H1 (cell line): Measurements from ENCODE around the gene GIPC2. TPM values are rescaled to one million over a fixed set of nuclear protein-coding genes. Genes with fewer than 3 reads are reported as not detected.

Experiments used
- CTCF ChIA-PET: fragments of 300-600 bp; sonication (Branson Sonifier 250); formaldehyde crosslinking; loops from one replicate; lab custom pipeline; 2021; ENCODE audit not compliant: partially characterized antibody; lab: Charles Lee
- POLR2A ChIA-PET: fragments of 300-600 bp; sonication (Branson Sonifier 250); formaldehyde crosslinking; loops from one replicate; lab custom pipeline; 2021; ENCODE audit warnings: inconsistent platforms; ENCODE audit not compliant: partially characterized antibody; lab: Charles Lee
- DNase-seq, 2 experiments: peaks; one replicate each; pipeline versions ENCODE4 v3.0.0 to v3.0.0-alpha.2; 2010 to 2022; ENCODE audit warnings: low spot score in 2 of 2, low read depth in 1 of 2, mixed read lengths in 1 of 2
- FAIRE-seq: peaks from 2 replicates; lab custom pipeline; 2011; peaks lifted over from hg19 to GRCh38; lab: Jason Lieb, UNC
- H2AFZ ChIP-seq: 2 replicates; pipeline ENCODE4 v1.8.1; 2012; ENCODE audit warnings: low read length, inconsistent platforms
- H2AK5ac ChIP-seq: 2 replicates; pipeline ENCODE4 v1.6.1; 2013; ENCODE audit warnings: low read depth, low read length
- H2BK120ac ChIP-seq: replicated peaks from 2 replicates; pipeline ENCODE3; 2013; ENCODE audit warnings: low read depth, low read length, inconsistent platforms
- H2BK12ac ChIP-seq: 2 replicates; pipeline ENCODE4 v1.6.1; 2013; ENCODE audit warnings: low read depth, low read length
- H2BK15ac ChIP-seq: 2 replicates; pipeline ENCODE4 v1.6.1; 2013; ENCODE audit warnings: low read length
- H2BK20ac ChIP-seq: 2 replicates; pipeline ENCODE4 v1.6.1; 2013; ENCODE audit warnings: low read length
- H2BK5ac ChIP-seq: 2 replicates; pipeline ENCODE4 v1.6.1; 2013; ENCODE audit warnings: low read depth, low read length
- H3K14ac ChIP-seq: 2 replicates; pipeline ENCODE4 v1.6.1; 2013; ENCODE audit warnings: inconsistent platforms; ENCODE audit not compliant: insufficient read length
- H3K18ac ChIP-seq: 2 replicates; pipeline ENCODE4 v1.6.1; 2013; ENCODE audit warnings: low read length; ENCODE audit errors: extremely low read depth
- H3K23ac ChIP-seq: 2 replicates; pipeline ENCODE4 v1.6.1; 2013; ENCODE audit warnings: inconsistent platforms; ENCODE audit not compliant: insufficient read length
- H3K23me2 ChIP-seq: 2 replicates; pipeline ENCODE4 v1.6.1; 2013; ENCODE audit warnings: low read depth, low read length
- H3K27ac ChIP-seq: 2 replicates; pipeline ENCODE4 v1.6.1; 2011; ENCODE audit warnings: low read depth, low read length, inconsistent platforms
- H3K27me3 ChIP-seq, 4 experiments: replicated peaks in 1 of 4; 1 replicate in 1 of 4; 2 replicates in 3 of 4; pipeline versions ENCODE4 v1.6.1 to v1.8.1; 2011 to 2013; ENCODE audit warnings: low read length in 3 of 4, mild to moderate bottlenecking in 3 of 4, inconsistent platforms in 2 of 4, mixed read lengths in 2 of 4, moderate library complexity in 1 of 4; ENCODE audit not compliant: control insufficient read depth in 3 of 4, insufficient read depth in 3 of 4; ENCODE audit errors: extremely low read depth in 1 of 4
- H3K36me3 ChIP-seq, 4 experiments: 2 replicates each; pipeline versions ENCODE4 v1.6.1 to v1.8.1; 2011 to 2013; ENCODE audit warnings: mild to moderate bottlenecking in 4 of 4, low read length in 3 of 4, moderate library complexity in 2 of 4, control low read depth in 1 of 4, inconsistent platforms in 1 of 4; ENCODE audit not compliant: insufficient read depth in 4 of 4, control insufficient read depth in 2 of 4
- H3K4ac ChIP-seq: replicated peaks from 2 replicates; pipeline ENCODE3; 2013; ENCODE audit warnings: low read length, low read depth, mixed read lengths, inconsistent platforms; ENCODE audit not compliant: insufficient read length
- H3K4me1 ChIP-seq, 4 experiments: replicated peaks in 1 of 4; 1 replicate in 1 of 4; 2 replicates in 3 of 4; pipeline versions ENCODE4 v1.6.1 to v1.8.1; 2011 to 2013; ENCODE audit warnings: low read length in 3 of 4, inconsistent platforms in 2 of 4, mixed read lengths in 1 of 4; ENCODE audit not compliant: insufficient read depth in 4 of 4, control insufficient read depth in 3 of 4
- H3K4me2 ChIP-seq, 2 experiments: 2 replicates each; pipeline versions ENCODE4 v1.6.1 to v1.8.1; 2011 to 2013; ENCODE audit warnings: low read depth in 2 of 2, low read length in 2 of 2, control low read depth in 1 of 2, inconsistent platforms in 1 of 2, mild to moderate bottlenecking in 1 of 2; ENCODE audit not compliant: insufficient read depth in 1 of 2
- H3K4me3 ChIP-seq, 4 experiments: fragments of 200-600, 300-600 bp in 1 of 4; sonication (generic), shearing (Covaris generic), sonication (Bioruptor Twin) in 1 of 4; 2 replicates each; pipeline versions ENCODE4 v1.5.1 to v1.8.1; 2011 to 2016; ENCODE audit warnings: low read length in 4 of 4, low read depth in 3 of 4, control low read depth in 2 of 4, inconsistent platforms in 2 of 4, mild to moderate bottlenecking in 2 of 4, mixed read lengths in 1 of 4, moderate library complexity in 1 of 4; ENCODE audit not compliant: insufficient read depth in 2 of 4; ENCODE audit errors: extremely low read depth in 1 of 4
- H3K56ac ChIP-seq: replicated peaks from 2 replicates; pipeline ENCODE3; 2013; ENCODE audit warnings: low read depth, mild to moderate bottlenecking, mixed read lengths, low read length, inconsistent platforms; ENCODE audit not compliant: insufficient read length
- H3K79me1 ChIP-seq: 2 replicates; pipeline ENCODE4 v1.6.1; 2013; ENCODE audit warnings: low read depth, low read length, control low read depth
- H3K79me2 ChIP-seq, 2 experiments: 2 replicates each; pipeline versions ENCODE4 v1.6.1 to v1.8.1; 2012 to 2013; ENCODE audit warnings: low read length in 2 of 2, mild to moderate bottlenecking in 2 of 2, inconsistent platforms in 1 of 2; ENCODE audit not compliant: insufficient read depth in 2 of 2, control insufficient read depth in 1 of 2
- H3K9ac ChIP-seq, 4 experiments: replicated peaks in 1 of 4; 1 replicate in 1 of 4; 2 replicates in 3 of 4; pipeline versions ENCODE4 v1.6.1 to v1.8.1; 2011 to 2013; ENCODE audit warnings: low read depth in 3 of 4, low read length in 3 of 4, control low read depth in 2 of 4, mild to moderate bottlenecking in 2 of 4, moderate library complexity in 2 of 4, inconsistent platforms in 1 of 4; ENCODE audit errors: extremely low read depth in 1 of 4
- H3K9me3 ChIP-seq, 2 experiments: 2 replicates each; pipeline versions ENCODE4 v1.6.1 to v1.8.1; 2012 to 2013; ENCODE audit warnings: mild to moderate bottlenecking in 2 of 2, moderate library complexity in 2 of 2, control low read depth in 1 of 2, inconsistent platforms in 1 of 2, low read depth in 1 of 2, low read length in 1 of 2, mixed read lengths in 1 of 2; ENCODE audit not compliant: insufficient read depth in 2 of 2
- H4K20me1 ChIP-seq, 2 experiments: replicated peaks in 1 of 2; 2 replicates each; pipeline versions ENCODE3 to v1.8.1; 2011 to 2013; ENCODE audit warnings: inconsistent platforms in 2 of 2, low read length in 2 of 2, mild to moderate bottlenecking in 1 of 2; ENCODE audit not compliant: insufficient read depth in 2 of 2, control insufficient read depth in 1 of 2
- H4K5ac ChIP-seq: 2 replicates; pipeline ENCODE4 v1.6.1; 2013; ENCODE audit warnings: low read length, low read depth, mixed read lengths, inconsistent platforms; ENCODE audit not compliant: insufficient read length
- H4K8ac ChIP-seq: 2 replicates; pipeline ENCODE4 v1.8.0; 2013; ENCODE audit warnings: mild to moderate bottlenecking, moderate library complexity, low read length, inconsistent platforms; ENCODE audit not compliant: insufficient read depth; ENCODE audit errors: extremely low read depth
- H4K91ac ChIP-seq: replicated peaks from 2 replicates; pipeline ENCODE3; 2013; ENCODE audit warnings: low read length, mixed read lengths, inconsistent platforms; ENCODE audit not compliant: insufficient read length
- CHD7 ChIP-seq: fragments of 300-600 bp; sonication (generic); IDR thresholded peaks from 2 replicates; pipeline ENCODE4 v1.7.1; 2012; ENCODE audit warnings: low read length, moderate library complexity, mild to moderate bottlenecking, inconsistent platforms; ENCODE audit not compliant: insufficient replicate concordance
- polyA plus RNA-seq, 7 experiments: library from polyadenylated mRNA; depleted of rRNA in 3 of 7; stranded (reverse) in 5 of 7; unstranded in 2 of 7; fragments of >200 nt in 5 of 7; fragments of 200-250 nt in 2 of 7; gene quantifications; 1 replicate in 5 of 7; 2 replicates in 1 of 7; 4 replicates in 1 of 7; pipeline versions ENCODE4 v1.2.1 to v1.2.3, GENCODE V29; 2011 to 2013; ENCODE audit warnings: missing spikeins in 2 of 7, mixed read lengths in 2 of 7
- total RNA-seq: library from RNA; stranded (reverse); fragmentation: NEBNext Ultra II Directional; extraction: Animal tissue kit (Norgen Biotek cat#: 25700); gene quantifications from 2 replicates; pipeline ENCODE4 v1.2.1, GENCODE V29; 2021

Gene GIPC2
- total and polyA plus RNA-seq, 2 of the 8 experiments (the other 6 are each of a cell fraction or from before 2014, with no cell fraction given), result 0.29 to 0.69 TPM

GRCh38 chr1:78088486-78088885 lies 42.7 kb downstream of the GIPC2 start:
- H3K27ac ChIP-seq, result no peak overlapping the region
- H2BK20ac ChIP-seq, result no peak overlapping the region
- no peak overlapping the region for H2AFZ ChIP-seq
- H3K4me2 ChIP-seq, result no peak overlapping the region
- H3K79me2 ChIP-seq, result no peaks in the 10 kb centered on the region
- H3K14ac ChIP-seq, result no peak overlapping the region
- H2BK5ac ChIP-seq, result no peak overlapping the region
- no peak for FAIRE-seq
- no peak overlapping the region for H4K5ac ChIP-seq
- no peaks in the 10 kb centered on the region for H4K20me1 ChIP-seq
- no peaks in the 10 kb centered on the region for H3K36me3 ChIP-seq
- H3K4me3 ChIP-seq, result no peak overlapping the region
- H4K91ac ChIP-seq, result no peak overlapping the region
- no peak overlapping the region for H2BK120ac ChIP-seq
- H3K23me2 ChIP-seq, result no peaks in the 10 kb centered on the region
- CTCF ChIA-PET, result no interaction called here
- H3K23ac ChIP-seq, result no peak overlapping the region
- no peak overlapping the region for H3K18ac ChIP-seq
- no peak overlapping the region for H3K56ac ChIP-seq
- H2BK12ac ChIP-seq, result no peak overlapping the region
- DNase-seq, result no peak
- no peaks in the 10 kb centered on the region for H3K27me3 ChIP-seq
- H3K9me3 ChIP-seq, result no peaks in the 10 kb centered on the region
- H3K79me1 ChIP-seq, result no peaks in the 10 kb centered on the region
- POLR2A ChIA-PET, result no interaction called here
- no peak overlapping the region for H3K4ac ChIP-seq
- no peak overlapping the region for H2AK5ac ChIP-seq
- no peak overlapping the region for H2BK15ac ChIP-seq
- no peak overlapping the region for H4K8ac ChIP-seq
- H3K4me1 ChIP-seq, result no peaks in the 10 kb centered on the region; a peak in 1 of 7 replicates
- H3K9ac ChIP-seq, result no peak overlapping the region
- TF ChIP-seq CHD7, result no peak
